Erythroblast (primary cell): ENCODE data around the gene THOP1.

Source experiments
- GATA1 ChIP-seq: IDR thresholded peaks from 2 replicates; pipeline ENCODE4 v1.6.1; 2011; ENCODE audit warnings: low read depth, mild to moderate bottlenecking, control low read depth, low read length, moderate library complexity
- POLR2A ChIP-seq: IDR thresholded peaks from 2 replicates; pipeline ENCODE4 v1.6.1; 2011; ENCODE audit warnings: mild to moderate bottlenecking, low read length

- TF ChIP-seq POLR2A (no peak), GATA1 (no peak)
These were observed 29.5 kb upstream of the THOP1 start for GRCh38 chr19:2755811-2756210.
